H9 (cell line): ENCODE measurements around the gene HTATIP2. TPM values are rescaled to one million over a fixed set of nuclear protein-coding genes. Genes with fewer than 3 reads are reported as not detected.

Experiments
- DNase-seq: peaks from one replicate; pipeline ENCODE4 v3.0.0-alpha.2; 2017
- H2AFZ ChIP-seq: one replicate; pipeline ENCODE4 v1.6.1; 2013; ENCODE audit warnings: mild to moderate bottlenecking, low read length, control low read depth, moderate library complexity
- H2AK5ac ChIP-seq: 2 replicates; pipeline ENCODE4 v1.6.1; 2013; ENCODE audit warnings: low read length, control low read depth, mixed read lengths; ENCODE audit not compliant: insufficient read length
- H2BK120ac ChIP-seq: one replicate; pipeline ENCODE4 v1.6.1; 2013; ENCODE audit warnings: low read depth, mild to moderate bottlenecking, low read length, control low read depth, inconsistent platforms; ENCODE audit not compliant: poor library complexity, severe bottlenecking
- H2BK12ac ChIP-seq: 2 replicates; pipeline ENCODE4 v1.6.1; 2013; ENCODE audit warnings: low read length, control low read depth, mixed read lengths, low read depth; ENCODE audit not compliant: insufficient read length
- H2BK15ac ChIP-seq: 2 replicates; pipeline ENCODE4 v1.6.1; 2013; ENCODE audit warnings: low read depth, low read length, control low read depth
- H2BK20ac ChIP-seq: one replicate; pipeline ENCODE4 v1.6.1; 2013; ENCODE audit warnings: low read depth, mild to moderate bottlenecking, low read length, control low read depth, inconsistent platforms; ENCODE audit not compliant: poor library complexity, severe bottlenecking
- H2BK5ac ChIP-seq: 2 replicates; pipeline ENCODE4 v1.6.1; 2013; ENCODE audit warnings: low read length, control low read depth, mixed read lengths; ENCODE audit not compliant: insufficient read length
- H3K14ac ChIP-seq: 2 replicates; pipeline ENCODE4 v1.6.1; 2013; ENCODE audit warnings: low read length, control low read depth; ENCODE audit not compliant: insufficient read depth
- H3K18ac ChIP-seq: 2 replicates; pipeline ENCODE4 v1.6.1; 2013; ENCODE audit warnings: low read depth, mild to moderate bottlenecking, mixed read lengths, low read length, control low read depth; ENCODE audit not compliant: insufficient read length
- H3K23ac ChIP-seq: 2 replicates; pipeline ENCODE4 v1.6.1; 2013; ENCODE audit warnings: low read length, control low read depth, mixed read lengths, low read depth; ENCODE audit not compliant: insufficient read length
- H3K23me2 ChIP-seq: 2 replicates; pipeline ENCODE4 v1.6.1; 2013; ENCODE audit warnings: low read depth, mild to moderate bottlenecking, mixed read lengths, low read length, control low read depth; ENCODE audit not compliant: insufficient read length, poor library complexity, severe bottlenecking
- H3K27ac ChIP-seq: 2 replicates; pipeline ENCODE4 v1.5.1; 2013; ENCODE audit warnings: low read length, control low read depth, mixed read lengths, low read depth; ENCODE audit not compliant: insufficient read length
- H3K27me3 ChIP-seq: 2 replicates; pipeline ENCODE4 v1.6.1; 2013; ENCODE audit warnings: low read length, control low read depth, inconsistent platforms; ENCODE audit not compliant: insufficient read depth
- H3K4ac ChIP-seq: 2 replicates; pipeline ENCODE4 v1.6.1; 2013; ENCODE audit warnings: low read depth, mild to moderate bottlenecking, control low read depth, inconsistent platforms, low read length, moderate library complexity
- H3K4me1 ChIP-seq: 2 replicates; pipeline ENCODE4 v1.6.1; 2013; ENCODE audit warnings: low read length, control low read depth, inconsistent platforms; ENCODE audit not compliant: insufficient read depth
- H3K4me2 ChIP-seq: 2 replicates; pipeline ENCODE4 v1.6.1; 2013; ENCODE audit warnings: low read length, control low read depth, mixed read lengths; ENCODE audit not compliant: insufficient read length, insufficient read depth
- H3K56ac ChIP-seq: 2 replicates; pipeline ENCODE4 v1.6.1; 2013; ENCODE audit warnings: low read depth, mild to moderate bottlenecking, mixed read lengths, low read length, control low read depth; ENCODE audit not compliant: insufficient read length
- H3K79me1 ChIP-seq: 2 replicates; pipeline ENCODE4 v1.6.1; 2013; ENCODE audit warnings: low read depth, mild to moderate bottlenecking, moderate library complexity, low read length, control low read depth, inconsistent platforms; ENCODE audit not compliant: insufficient read depth, poor library complexity, severe bottlenecking
- H3K79me2 ChIP-seq: 2 replicates; pipeline ENCODE4 v1.6.1; 2013; ENCODE audit warnings: low read length, control low read depth, inconsistent platforms; ENCODE audit not compliant: insufficient read depth
- H3K9ac ChIP-seq: 2 replicates; pipeline ENCODE4 v1.6.1; 2013; ENCODE audit warnings: low read length, control low read depth, mixed read lengths; ENCODE audit not compliant: insufficient read length; ENCODE audit errors: extremely low read depth
- H3K9me3 ChIP-seq: one replicate; pipeline ENCODE4 v1.6.1; 2013; ENCODE audit warnings: low read depth, low read length, inconsistent platforms; ENCODE audit not compliant: control insufficient read depth
- H3T11ph ChIP-seq: one replicate; pipeline ENCODE4 v1.6.1; 2013; ENCODE audit warnings: mild to moderate bottlenecking, low read length, control low read depth, inconsistent platforms
- H4K20me1 ChIP-seq: one replicate; pipeline ENCODE4 v1.6.1; 2013; ENCODE audit not compliant: control insufficient read depth, insufficient read length, insufficient read depth
- H4K5ac ChIP-seq: 2 replicates; pipeline ENCODE4 v1.6.1; 2013; ENCODE audit warnings: low read depth, mild to moderate bottlenecking, mixed read lengths, low read length, control low read depth; ENCODE audit not compliant: insufficient read length
- H4K8ac ChIP-seq: replicated peaks from 2 replicates; pipeline ENCODE4 v1.6.1; 2013; ENCODE audit warnings: low read length, control low read depth, mixed read lengths, low read depth; ENCODE audit not compliant: insufficient read length
- H4K91ac ChIP-seq: 2 replicates; pipeline ENCODE4 v1.6.1; 2013; ENCODE audit warnings: low read depth, mild to moderate bottlenecking, moderate library complexity, mixed read lengths, low read length, control low read depth; ENCODE audit not compliant: insufficient read length
- H3K27ac Mint-ChIP-seq, 3 experiments: 2 replicates in 2 of 3; 3 replicates in 1 of 3; pipeline ENCODE4 v1.8.0; 2020 to 2021; ENCODE audit warnings: mixed read lengths in 3 of 3, mild to moderate bottlenecking in 1 of 3, moderate library complexity in 1 of 3
- H3K27me3 Mint-ChIP-seq: 2 replicates; pipeline ENCODE4 v1.8.0; 2021; ENCODE audit warnings: low read depth, mild to moderate bottlenecking, moderate library complexity, mixed read lengths
- H3K36me3 Mint-ChIP-seq, 3 experiments: 2 replicates in 2 of 3; 3 replicates in 1 of 3; pipeline ENCODE4 v1.8.0; 2020 to 2021; ENCODE audit warnings: low read depth in 3 of 3, mixed read lengths in 3 of 3; ENCODE audit not compliant: insufficient read depth in 1 of 3
- H3K4me1 Mint-ChIP-seq, 2 experiments: 2 replicates each; pipeline ENCODE4 v1.8.0; 2020; ENCODE audit warnings: mixed read lengths in 2 of 2
- H3K4me3 Mint-ChIP-seq, 2 experiments: 2 replicates in 1 of 2; 3 replicates in 1 of 2; pipeline ENCODE4 v1.8.0; 2020 to 2021; ENCODE audit warnings: mild to moderate bottlenecking in 2 of 2, mixed read lengths in 2 of 2, moderate library complexity in 1 of 2
- H3K9me3 Mint-ChIP-seq, 2 experiments: 2 replicates in 1 of 2; 3 replicates in 1 of 2; pipeline ENCODE4 v1.8.0; 2020; ENCODE audit warnings: mild to moderate bottlenecking in 2 of 2, mixed read lengths in 2 of 2, moderate library complexity in 1 of 2
- WGBS: extraction: QIAGEN DNeasy Blood & Tissue Kit; methylation state at CpG from one replicate; pipeline ENCODE4 v1.1.7; 2013; ENCODE audit warnings: missing lambda C conversion rate, low lambda C conversion rate, mixed read lengths; ENCODE audit not compliant: insufficient read length; ENCODE audit errors: extremely low coverage; 5-methylcytosine and 5-hydroxymethylcytosine counted together
- long read RNA-seq: library from polyadenylated mRNA; unstranded; transcript quantifications from one replicate; pipeline ENCODE4 v2.0.0, GENCODE V29; 2020
- total RNA-seq: library from RNA; stranded (reverse); gene quantifications from 2 replicates; pipeline ENCODE4 v1.2.1, GENCODE V29; 2021
- TF ChIP-seq, protein P1 (sequence below): fragments of 200-600 bp; sonication (generic); conservative IDR thresholded peaks from 3 replicates; pipeline ENCODE4 v1.8.0; 2021; ENCODE audit warnings: antibody characterized with exemption, mild to moderate bottlenecking

HTATIP2 gene
- 32.8 and 33.6 TPM in 2 replicates for total RNA-seq
- long read RNA-seq, transcript HTATIP2-201 (6 exons, 1,477 nt), result major isoform, 125 of 280 reads
- long read RNA-seq, transcript HTATIP2-204 (5 exons, 1,748 nt), result minor isoform, 34 of 280 reads
- long read RNA-seq, transcript HTATIP2-202 (6 exons, 886 nt), result minor isoform, 67 of 280 reads
- long read RNA-seq, transcript HTATIP2-203 (6 exons, 967 nt), result minor isoform, 35 of 280 reads
- long read RNA-seq, partial matches to known transcripts, result 2 of 280 reads
- long read RNA-seq, other reads (novel, unspliced or antisense), result 12 of 280 reads

DNA sequence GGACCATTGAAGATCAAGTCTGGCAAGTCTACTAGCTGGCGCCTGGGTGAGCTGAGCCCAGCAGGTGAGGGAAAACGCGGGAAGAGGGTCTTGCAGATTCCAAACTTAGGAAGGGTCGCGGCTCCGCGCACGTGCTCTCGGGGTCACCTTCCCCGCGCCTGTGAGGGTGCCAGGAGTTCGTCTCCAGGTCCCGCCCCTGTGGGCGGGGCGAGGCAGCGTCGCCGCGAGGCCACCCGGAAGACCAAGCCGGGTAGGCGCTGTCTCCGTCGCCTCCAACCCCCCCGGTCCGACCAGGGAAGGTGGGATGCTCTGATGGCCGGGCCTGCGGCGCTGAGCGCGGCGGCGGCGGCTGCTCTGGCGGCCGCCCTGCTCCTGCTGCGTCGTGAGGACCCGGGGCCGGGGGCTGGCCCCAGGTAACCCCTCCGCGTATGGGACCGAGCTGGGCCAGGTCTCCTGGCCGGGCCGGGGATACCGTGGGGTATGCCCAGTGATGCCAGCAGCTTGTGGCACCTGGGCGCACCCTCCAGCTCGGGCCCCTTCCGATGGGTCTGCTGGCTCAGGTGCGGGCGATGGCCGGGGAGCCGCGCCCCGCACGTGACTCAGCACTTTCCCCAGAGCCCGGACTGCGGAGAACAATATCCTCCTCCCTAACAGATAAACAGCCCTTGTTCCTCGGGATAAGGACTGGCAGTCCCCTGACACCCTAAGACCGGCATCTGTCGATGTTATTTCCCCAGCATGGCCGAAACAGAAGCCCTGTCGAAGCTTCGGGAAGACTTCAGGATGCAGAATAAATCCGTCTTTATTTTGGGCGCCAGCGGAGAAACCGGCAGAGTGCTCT, at the start of gene HTATIP2:
TSS of gene HTATIP2 (plus strand) at position 215 of the 841 bp plus-strand sequence. CDS start at position 739, 524 bp downstream.
- Histone ChIP-seq H2BK12ac (no peak within 1 kb of the TSS), H3K9me3 (no peaks in the 10 kb centered on the region), H3K23me2 (peaks cover 7% of the 10 kb centered on the region), H2AFZ (peak within 1 kb of the TSS; percentile 41), H3K4ac (no peak within 1 kb of the TSS), H2AK5ac (no peak within 1 kb of the TSS), H3K14ac (peak within 1 kb of the TSS; percentile 54), H3K18ac (no peak within 1 kb of the TSS), H2BK120ac (no peak within 1 kb of the TSS), H2BK20ac (no peak within 1 kb of the TSS), H3K4me1 (peaks cover 7% of the 10 kb centered on the region; the same call in 1 of the 2 replicates), H3K9ac (peak within 1 kb of the TSS; percentile 28), H3K56ac (no peak within 1 kb of the TSS), H3K79me2 (no peaks in the 10 kb centered on the region), H3K27ac (no peak within 1 kb of the TSS), H2BK5ac (no peak within 1 kb of the TSS), H2BK15ac (peak within 1 kb of the TSS; percentile 6; the same call in 1 of the 2 replicates), H3T11ph (no peak within 1 kb of the TSS), H3K79me1 (no peaks in the 10 kb centered on the region), H4K5ac (no peak within 1 kb of the TSS), H3K4me2 (peak within 1 kb of the TSS; percentile 53), H3K23ac (no peak within 1 kb of the TSS), H3K27me3 (peaks cover 9% of the 10 kb centered on the region; the same call in 1 of the 2 replicates), H4K8ac (no peak within 1 kb of the TSS), H4K91ac (no peak within 1 kb of the TSS), H4K20me1 (no peaks in the 10 kb centered on the region)
- Mint-ChIP-seq H3K36me3 (peaks cover 0 to 4% (median 1%) of the 10 kb centered on the region in 3 experiments; a peak in 2 of 7 replicates), H3K4me3 (peak within 1 kb of the TSS; percentile 68 to 81), H3K27me3 (peaks cover 30% of the 10 kb centered on the region), H3K9me3 (peaks cover 0 to 2% of the 10 kb centered on the region in 2 experiments; a peak in 1 of 5 replicates), H3K4me1 (peaks cover 23 to 25% of the 10 kb centered on the region in 2 experiments), H3K27ac (peak within 1 kb of the TSS in 1 of 3 experiments; percentile 85; a peak in 3 of 7 replicates)
- TF ChIP-seq, protein P1, sequence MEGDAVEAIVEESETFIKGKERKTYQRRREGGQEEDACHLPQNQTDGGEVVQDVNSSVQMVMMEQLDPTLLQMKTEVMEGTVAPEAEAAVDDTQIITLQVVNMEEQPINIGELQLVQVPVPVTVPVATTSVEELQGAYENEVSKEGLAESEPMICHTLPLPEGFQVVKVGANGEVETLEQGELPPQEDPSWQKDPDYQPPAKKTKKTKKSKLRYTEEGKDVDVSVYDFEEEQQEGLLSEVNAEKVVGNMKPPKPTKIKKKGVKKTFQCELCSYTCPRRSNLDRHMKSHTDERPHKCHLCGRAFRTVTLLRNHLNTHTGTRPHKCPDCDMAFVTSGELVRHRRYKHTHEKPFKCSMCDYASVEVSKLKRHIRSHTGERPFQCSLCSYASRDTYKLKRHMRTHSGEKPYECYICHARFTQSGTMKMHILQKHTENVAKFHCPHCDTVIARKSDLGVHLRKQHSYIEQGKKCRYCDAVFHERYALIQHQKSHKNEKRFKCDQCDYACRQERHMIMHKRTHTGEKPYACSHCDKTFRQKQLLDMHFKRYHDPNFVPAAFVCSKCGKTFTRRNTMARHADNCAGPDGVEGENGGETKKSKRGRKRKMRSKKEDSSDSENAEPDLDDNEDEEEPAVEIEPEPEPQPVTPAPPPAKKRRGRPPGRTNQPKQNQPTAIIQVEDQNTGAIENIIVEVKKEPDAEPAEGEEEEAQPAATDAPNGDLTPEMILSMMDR, result no peak
- WGBS, result no CpG with 5 or more reads among the region's 68 CpGs
- peak; percentile 71 for DNase-seq
